Measurements from ENCODE around the gene TTC31. TPM values are rescaled to one million over a fixed set of nuclear protein-coding genes. Genes with fewer than 3 reads are reported as not detected.
A peak's percentile ranks its signal among the peaks of the same experiment; 100 is the strongest.

Gene TTC31
- total RNA-seq (10 to 100 TPM in 4 of 5 donors, 1 to 10 TPM in 1; 4.7 to 91.2 (median 20.5) TPM), polyA plus RNA-seq (10 to 100 TPM; 10.5 to 11.4 (median 10.8) TPM)
- long read RNA-seq, donor 1, partial matches to known transcripts = 0 of 1 reads
- long read RNA-seq, donor 1, other reads (novel, unspliced or antisense) = 0 of 1 reads
- long read RNA-seq, donor 2, partial matches to known transcripts = 0 of 3 reads
- long read RNA-seq, donor 2, other reads (novel, unspliced or antisense) = 0 of 3 reads
- long read RNA-seq, donor 3 = 0 reads
- long read RNA-seq, donor 4, partial matches to known transcripts = 0 of 1 reads
- long read RNA-seq, donor 4, other reads (novel, unspliced or antisense) = 0 of 1 reads
- long read RNA-seq, donor 5, partial matches to known transcripts = 0 of 1 reads
- long read RNA-seq, donor 5, other reads (novel, unspliced or antisense) = 0 of 1 reads
- long read RNA-seq, donor 6 = 0 reads
- long read RNA-seq, donor 7, partial matches to known transcripts = 0 of 1 reads
- long read RNA-seq, donor 7, other reads (novel, unspliced or antisense) = 0 of 1 reads
- long read RNA-seq, donor 8 = 0 reads
- long read RNA-seq, donor 9 = 0 reads
- long read RNA-seq, donor 10 = 0 reads

GRCh38 chr2:74482801-74483674 lies at the start of gene TTC31, which contains the start of gene CCDC142:
Gene TTC31, plus strand, starts transcription at chr2:74483081. Its CDS starts 15 bp downstream, at chr2:74483096.
Gene CCDC142, minus strand, starts transcription at chr2:74482998. Its CDS starts 161 bp downstream, at chr2:74482837.
- no peak for TF ChIP-seq POLR2A (IDR thresholded peaks at IDR 0.05)
- TF ChIP-seq POLR2AphosphoS5 (IDR thresholded peaks at IDR 0.05) = peak; percentile 59 to 87 (median 69)
- TF ChIP-seq CTCF (IDR thresholded peaks at IDR 0.05) = peak in 5 of 7 experiments; percentile 63 to 91 (median 78)
- H3K4me1 ChIP-seq = peaks cover 20 to 49% (median 41%) of the 10 kb centered on the region in 4 donors
- H3K4me3 ChIP-seq = peak within 1 kb of the TSS; percentile 76 to 98 (median 92)
- 0 to 2% (median 1%) methylated on average over 30 to 50 of the region's 50 CpGs for WGBS, 5 donors
- peak; percentile 97 to 99 for DNase-seq
- intact Hi-C loops (cut with DNase I; ENCODE audit: low total_unique reads) = loop anchor here (5.0 kb wide), 1 partner anchor 104 kb away; no protein-coding TSS in a partner anchor
- H3K27me3 ChIP-seq = no peaks in the 10 kb centered on the region
- H3K9me3 ChIP-seq = no peaks in the 10 kb centered on the region
- H3K36me3 ChIP-seq = peaks cover 9 to 61% (median 54%) of the 10 kb centered on the region in 4 donors
- H3K27ac ChIP-seq = peak within 1 kb of the TSS; percentile 80 to 94 (median 92)

- H3K9me3 ChIP-seq = no peaks in the 10 kb centered on the region
- intact Hi-C loops (cut with DNase I; ENCODE audit: low total_unique reads) = no loop called here
- 74 to 88% (median 81%) methylated on average over 17 to 43 of the region's 43 CpGs for WGBS, 5 donors
- H3K36me3 ChIP-seq = peaks cover 0 to 15% (median 15%) of the 10 kb centered on the region in 4 donors
- TF ChIP-seq CTCF (IDR thresholded peaks at IDR 0.05) (no peak), POLR2A (IDR thresholded peaks at IDR 0.05) (no peak), EP300 (IDR thresholded peaks at IDR 0.05) (no peak), POLR2AphosphoS5 (IDR thresholded peaks at IDR 0.05) (no peak)
- H3K4me1 ChIP-seq = peaks cover 20 to 49% (median 33%) of the 10 kb centered on the region in 4 donors
- H3K27ac ChIP-seq = peak overlapping the region in 1 of 5 donors; percentile 13
- no peak overlapping the region for H3K4me3 ChIP-seq
- DNase-seq = no peak
- H3K27me3 ChIP-seq = peaks cover 0 to 16% (median 5%) of the 10 kb centered on the region in 3 donors
Measured at GRCh38 chr2:74436111-74436805, 46.6 kb upstream of the TTC31 start.

- 66 to 78% (median 74%) methylated on average over 6 of the region's 6 CpGs for WGBS, 5 donors
- Histone ChIP-seq H3K9me3 (no peaks in the 10 kb centered on the region), H3K27me3 (peaks cover 0 to 24% (median 7%) of the 10 kb centered on the region in 3 donors), H3K36me3 (peaks cover 0 to 7% (median 6%) of the 10 kb centered on the region in 4 donors), H3K4me1 (peaks cover 22 to 57% (median 42%) of the 10 kb centered on the region in 4 donors), H3K4me3 (no peak overlapping the region), H3K27ac (peak overlapping the region in 1 of 5 donors; percentile 13)
- intact Hi-C loops (cut with DNase I; ENCODE audit: low total_unique reads) = no loop called here
- no peak for DNase-seq
- no peak for TF ChIP-seq POLR2A (IDR thresholded peaks at IDR 0.05)
- no peak for TF ChIP-seq CTCF (IDR thresholded peaks at IDR 0.05)
Measured at GRCh38 chr2:74436848-74437695, 45.8 kb upstream of the TTC31 start.

All from stomach (tissue), 19 donors.